GF-D8 (cell line): ENCODE results near the gene INHA.

Experiments used
- DNase-seq: peaks from one replicate; lab custom pipeline; 2025; lab: John Stamatoyannopoulos, UW

Gene INHA

GRCh38 chr2:219572237-219573001, at the start of gene INHA:
INHA (plus strand) TSS chr2:219572310; CDS start chr2:219572375, 65 bp downstream.
- DNase-seq, result no peak

GRCh38 chr2:219523031-219523671, 49.0 kb upstream of the INHA start:
- DNase-seq, result no peak

- DNase-seq, result no peak
Measured at GRCh38 chr2:219524817-219525216, 47.3 kb upstream of the INHA start.

- no peak for DNase-seq
Measured at GRCh38 chr2:219525533-219526232, 46.4 kb upstream of the INHA start.

GRCh38 chr2:219526320-219527075, 45.6 kb upstream of the INHA start:
- no peak for DNase-seq

GRCh38 chr2:219527076-219527394, 45.1 kb upstream of the INHA start:
- no peak for DNase-seq

GRCh38 chr2:219527472-219527871, 44.6 kb upstream of the INHA start:
- DNase-seq, result no peak

- peak; percentile 19 for DNase-seq
Measured at GRCh38 chr2:219530048-219530963, 41.8 kb upstream of the INHA start.

GRCh38 chr2:219531639-219532377, 40.3 kb upstream of the INHA start:
- DNase-seq, result no peak

- no peak for DNase-seq
Measured at GRCh38 chr2:219532378-219532649, 39.8 kb upstream of the INHA start.

GRCh38 chr2:219533930-219534661, 38.0 kb upstream of the INHA start:
- no peak for DNase-seq

GRCh38 chr2:219536425-219536824, 35.7 kb upstream of the INHA start:
- DNase-seq, result no peak

GRCh38 chr2:219536967-219537366, 35.1 kb upstream of the INHA start:
- no peak for DNase-seq

- DNase-seq, result no peak
Measured at GRCh38 chr2:219537657-219538488, 34.2 kb upstream of the INHA start.

- no peak for DNase-seq
Measured at GRCh38 chr2:219538504-219538951, 33.6 kb upstream of the INHA start.

- DNase-seq, result no peak
Measured at GRCh38 chr2:219538956-219539788, 32.9 kb upstream of the INHA start.

GRCh38 chr2:219539926-219540678, 32.0 kb upstream of the INHA start:
- DNase-seq, result no peak
